ENCODE data around the gene SLA2.

The SLA2 gene

GRCh38 chr20:36562724-36563123 is 83.3 kb downstream of the SLA2 start:
- no peak for TF ChIP-seq CTCF (conservative IDR thresholded peaks at IDR 0.05)
- no peak for TF ChIP-seq ZFX (IDR thresholded peaks at IDR 0.05)
- H3K27ac ChIP-seq, result no peak overlapping the region
